ENCODE results near the gene RPP14.

The RPP14 gene

DNA sequence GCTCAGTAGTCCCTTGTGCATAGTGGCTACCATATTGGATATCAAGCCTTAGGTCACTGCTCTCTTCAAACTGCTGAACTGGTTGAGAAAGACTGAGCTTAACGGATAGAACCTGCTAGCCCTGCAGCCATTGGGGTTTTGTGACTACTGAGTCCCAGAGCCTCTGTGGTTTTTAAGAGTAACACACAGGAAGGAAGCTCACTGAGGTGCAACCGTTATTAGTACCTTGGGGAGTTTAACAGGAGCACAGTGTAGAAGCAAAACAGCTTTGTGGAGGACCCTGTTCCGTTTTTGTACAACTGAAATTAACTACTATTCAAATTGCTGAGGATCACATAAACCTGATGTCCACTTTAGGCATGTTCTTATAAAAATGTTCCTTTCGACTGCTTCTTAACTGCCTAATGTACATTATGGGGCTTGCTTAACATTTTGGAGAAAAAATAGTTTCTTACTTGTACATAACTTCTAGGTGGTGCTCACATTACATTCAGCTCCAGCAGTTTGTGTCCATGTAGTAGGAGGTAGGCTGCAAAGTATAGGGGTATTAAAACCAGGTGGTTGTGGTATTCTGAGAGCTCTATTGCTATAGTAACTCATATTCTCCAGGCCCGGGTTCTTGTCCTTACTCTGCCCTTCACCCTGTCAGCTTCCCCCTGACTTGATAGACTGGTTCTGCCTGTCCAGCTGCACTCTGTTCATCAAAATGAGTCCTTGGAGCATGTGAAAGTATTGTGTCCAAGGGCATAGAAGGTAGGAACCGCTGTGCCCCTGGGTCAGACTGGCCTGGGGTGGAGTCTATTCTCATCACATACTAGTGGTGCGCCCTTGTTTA lies 44.0 kb downstream of the RPP14 start:
- Histone ChIP-seq H3K27me3 (ENCODE audit: control insufficient read depth, insufficient read depth, low read length) (no peaks in the 10 kb centered on the region), H3K4me1 (ENCODE audit: control insufficient read depth, insufficient read depth, low read length) (peaks cover 13% of the 10 kb centered on the region), H3K9me3 (replicated peaks; ENCODE audit: low read length) (no peaks in the 10 kb centered on the region), H3K4me3 (ENCODE audit: low read length) (no peak overlapping the region), H3K4me2 (ENCODE audit: low read length) (peak overlapping the region; percentile 31), H3K9ac (ENCODE audit: low read depth, low read length) (no peak overlapping the region), H3K36me3 (ENCODE audit: insufficient read depth, low read length) (peaks cover 4% of the 10 kb centered on the region)

DNA sequence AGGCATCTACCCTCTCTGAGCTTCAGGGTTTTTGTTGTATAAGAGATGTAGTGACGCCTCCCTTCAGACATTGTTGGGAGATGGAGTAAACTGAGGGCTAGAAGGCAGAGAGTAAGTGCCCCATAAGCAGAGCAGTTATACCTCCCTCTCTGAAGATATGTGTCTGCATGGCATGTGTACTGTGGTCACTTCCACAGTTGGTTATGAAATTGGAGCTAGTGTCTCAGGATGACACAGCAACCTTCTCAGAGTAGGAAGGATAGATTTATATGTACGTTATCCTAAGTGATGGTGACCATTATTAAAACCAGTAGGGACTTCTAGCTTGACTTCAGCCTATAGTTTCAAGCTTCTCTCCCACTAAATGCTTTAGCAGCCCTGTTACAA lies 44.6 kb downstream of the RPP14 start:
- Histone ChIP-seq H3K9ac (ENCODE audit: low read depth, low read length) (no peak overlapping the region), H3K27me3 (ENCODE audit: control insufficient read depth, insufficient read depth, low read length) (no peaks in the 10 kb centered on the region), H3K4me3 (ENCODE audit: low read length) (no peak overlapping the region), H3K9me3 (replicated peaks; ENCODE audit: low read length) (no peaks in the 10 kb centered on the region), H3K4me2 (ENCODE audit: low read length) (peak overlapping the region; percentile 31), H3K36me3 (ENCODE audit: insufficient read depth, low read length) (peaks cover 4% of the 10 kb centered on the region), H3K4me1 (ENCODE audit: control insufficient read depth, insufficient read depth, low read length) (peaks cover 13% of the 10 kb centered on the region)

DNA sequence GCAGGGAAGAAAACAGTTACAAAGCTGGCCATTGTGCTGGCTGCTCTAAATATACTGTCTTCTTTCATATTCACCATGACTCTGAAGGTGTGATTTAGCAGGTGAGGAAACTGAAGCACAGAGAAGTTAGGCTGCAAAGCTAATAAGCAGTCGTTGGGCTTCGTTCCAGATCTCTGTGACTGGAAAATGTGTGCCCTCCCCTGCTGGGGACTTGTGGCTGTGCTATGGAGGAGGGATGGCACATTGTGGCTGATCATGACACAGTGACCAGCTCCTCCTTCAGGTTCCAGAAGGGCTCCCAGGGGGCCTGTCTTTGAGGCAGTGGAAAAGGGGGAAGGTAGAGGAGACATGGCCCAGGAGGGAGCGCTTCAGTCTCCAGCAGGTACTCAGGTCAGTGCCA lies 45.9 kb downstream of the RPP14 start:
- peaks cover 16% of the 10 kb centered on the region for H3K4me1 ChIP-seq (ENCODE audit: control insufficient read depth, insufficient read depth, low read length)
- no peak overlapping the region for H3K9ac ChIP-seq (ENCODE audit: low read depth, low read length)

DNA sequence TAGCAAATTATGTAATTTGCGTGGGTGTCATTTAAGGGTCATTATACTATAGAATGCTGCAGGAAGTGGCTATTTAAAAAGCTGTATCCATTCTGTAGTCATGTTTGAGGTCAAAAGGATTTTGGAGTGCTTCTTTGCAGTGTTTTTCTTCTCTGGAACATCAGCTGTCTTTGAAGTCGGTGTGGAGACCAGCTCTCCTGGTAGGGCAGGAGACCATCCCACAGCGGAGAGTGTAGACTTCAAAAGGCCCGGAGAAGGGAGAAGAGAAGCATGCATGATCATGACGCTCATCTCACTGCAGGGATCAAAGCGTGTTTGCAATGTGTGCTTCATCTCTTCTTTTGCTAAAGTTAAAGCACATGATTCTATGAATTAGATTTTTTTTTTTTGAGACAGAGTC lies 46.6 kb downstream of the RPP14 start:
- Histone ChIP-seq H3K4me2 (ENCODE audit: low read length) (no peak overlapping the region), H3K9me3 (replicated peaks; ENCODE audit: low read length) (no peaks in the 10 kb centered on the region), H3K27me3 (ENCODE audit: control insufficient read depth, insufficient read depth, low read length) (no peaks in the 10 kb centered on the region), H3K9ac (ENCODE audit: low read depth, low read length) (no peak overlapping the region), H3K36me3 (ENCODE audit: insufficient read depth, low read length) (peaks cover 4% of the 10 kb centered on the region), H3K4me3 (ENCODE audit: low read length) (no peak overlapping the region), H3K4me1 (ENCODE audit: control insufficient read depth, insufficient read depth, low read length) (peaks cover 16% of the 10 kb centered on the region)

More for the DNA sequence above, 45.9 kb downstream of the RPP14 start:
- no peak overlapping the region for H3K4me3 ChIP-seq (ENCODE audit: low read length)
- no peak overlapping the region for H3K4me2 ChIP-seq (ENCODE audit: low read length)
- no peaks in the 10 kb centered on the region for H3K27me3 ChIP-seq (ENCODE audit: control insufficient read depth, insufficient read depth, low read length)
- H3K9me3 ChIP-seq (replicated peaks; ENCODE audit: low read length), result no peaks in the 10 kb centered on the region
- peaks cover 4% of the 10 kb centered on the region for H3K36me3 ChIP-seq (ENCODE audit: insufficient read depth, low read length)

DNA sequence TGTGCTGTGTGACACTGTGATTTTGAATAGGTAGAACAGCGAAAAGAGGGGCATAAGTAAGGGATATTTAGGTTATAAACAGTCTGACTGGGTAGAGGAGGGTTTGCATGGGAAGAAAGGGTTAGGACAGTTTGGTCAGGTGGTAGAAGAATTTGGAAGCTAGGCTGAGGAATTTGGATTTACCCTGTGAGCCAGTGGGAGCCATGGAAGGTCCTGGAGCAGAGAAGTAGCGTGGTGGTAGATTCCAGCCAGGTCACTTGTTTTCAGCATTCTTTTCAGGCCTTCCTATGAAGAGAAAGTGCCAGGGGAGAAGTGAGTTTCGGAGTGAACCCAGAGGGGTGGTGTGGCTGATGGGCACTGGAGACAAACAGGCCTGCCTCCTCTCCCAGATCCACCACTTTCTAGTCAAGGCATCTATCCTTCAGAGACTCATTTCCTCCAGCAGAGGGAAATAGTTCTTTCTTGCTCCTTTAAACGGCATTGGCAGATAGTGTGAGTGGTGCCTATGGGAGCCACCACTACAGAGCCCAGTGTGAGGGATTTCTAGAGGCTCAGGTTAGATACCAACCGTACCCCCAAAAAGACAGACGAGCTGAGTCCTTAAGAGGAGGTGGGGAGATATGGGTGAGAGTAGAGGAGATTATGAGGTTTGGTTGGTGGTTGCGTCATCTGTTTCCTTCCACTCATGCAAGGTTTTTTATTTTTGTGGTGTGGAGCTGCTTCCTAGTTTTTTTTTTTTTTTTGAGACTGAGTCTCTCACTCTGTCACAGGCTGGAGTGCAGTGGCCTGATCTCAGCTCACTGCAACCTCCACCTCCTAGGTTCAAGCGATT lies 47.9 kb downstream of the RPP14 start:
- peaks cover 16% of the 10 kb centered on the region for H3K4me1 ChIP-seq (ENCODE audit: control insufficient read depth, insufficient read depth, low read length)
- H3K9ac ChIP-seq (ENCODE audit: low read depth, low read length), result no peak overlapping the region
- H3K4me2 ChIP-seq (ENCODE audit: low read length), result no peak overlapping the region
- no peaks in the 10 kb centered on the region for H3K36me3 ChIP-seq (ENCODE audit: insufficient read depth, low read length)
- no peaks in the 10 kb centered on the region for H3K9me3 ChIP-seq (replicated peaks; ENCODE audit: low read length)
- no peaks in the 10 kb centered on the region for H3K27me3 ChIP-seq (ENCODE audit: control insufficient read depth, insufficient read depth, low read length)
- H3K4me3 ChIP-seq (ENCODE audit: low read length), result no peak overlapping the region

DNA sequence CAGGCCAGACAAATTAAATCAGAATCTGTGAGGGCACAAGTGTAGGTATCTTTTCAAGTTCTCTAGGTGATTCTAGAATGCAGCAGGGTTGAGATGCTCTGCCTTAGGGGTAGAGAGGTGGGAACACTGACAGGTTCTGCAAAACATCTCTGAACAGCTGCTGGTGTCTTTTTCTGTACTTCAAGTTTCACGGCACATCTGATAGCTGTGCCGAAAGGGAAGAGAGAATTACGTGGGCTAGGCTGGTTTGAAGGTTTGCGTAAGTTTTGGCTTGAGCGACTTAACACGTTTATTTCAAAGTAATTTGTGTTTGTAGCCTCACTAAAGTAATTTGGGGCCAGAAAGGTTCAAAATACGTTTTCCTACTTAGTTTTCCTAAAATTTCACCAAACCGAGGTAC lies 49.1 kb downstream of the RPP14 start:
- H3K4me1 ChIP-seq (ENCODE audit: control insufficient read depth, insufficient read depth, low read length), result peaks cover 15% of the 10 kb centered on the region
- no peaks in the 10 kb centered on the region for H3K9me3 ChIP-seq (replicated peaks; ENCODE audit: low read length)
- H3K36me3 ChIP-seq (ENCODE audit: insufficient read depth, low read length), result no peaks in the 10 kb centered on the region
- no peak overlapping the region for H3K9ac ChIP-seq (ENCODE audit: low read depth, low read length)
- H3K4me3 ChIP-seq (ENCODE audit: low read length), result no peak overlapping the region
- H3K4me2 ChIP-seq (ENCODE audit: low read length), result no peak overlapping the region
- H3K27me3 ChIP-seq (ENCODE audit: control insufficient read depth, insufficient read depth, low read length), result no peaks in the 10 kb centered on the region

DNA sequence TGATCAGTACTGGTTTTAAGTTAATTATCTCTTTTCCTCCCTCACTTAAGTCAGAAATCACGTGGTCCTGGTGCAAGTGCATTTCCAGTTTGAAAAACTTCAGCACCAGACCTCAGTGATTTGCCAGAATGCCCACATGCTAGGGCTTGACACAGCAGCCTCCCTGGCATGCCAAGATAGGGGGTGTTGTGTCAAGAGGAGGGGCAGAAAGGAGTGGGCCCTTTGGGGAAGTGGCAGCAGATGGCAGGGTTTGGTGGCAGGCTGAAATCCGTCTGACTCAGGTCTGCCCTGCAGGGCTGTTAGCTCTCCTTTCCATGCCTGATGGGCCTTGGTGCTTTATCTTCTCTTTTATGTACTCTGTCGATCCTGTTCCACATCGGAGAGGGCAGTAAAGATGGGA lies 50.0 kb downstream of the RPP14 start:
- Histone ChIP-seq H3K4me1 (ENCODE audit: control insufficient read depth, insufficient read depth, low read length) (peaks cover 6% of the 10 kb centered on the region), H3K9ac (ENCODE audit: low read depth, low read length) (no peak overlapping the region)

DNA sequence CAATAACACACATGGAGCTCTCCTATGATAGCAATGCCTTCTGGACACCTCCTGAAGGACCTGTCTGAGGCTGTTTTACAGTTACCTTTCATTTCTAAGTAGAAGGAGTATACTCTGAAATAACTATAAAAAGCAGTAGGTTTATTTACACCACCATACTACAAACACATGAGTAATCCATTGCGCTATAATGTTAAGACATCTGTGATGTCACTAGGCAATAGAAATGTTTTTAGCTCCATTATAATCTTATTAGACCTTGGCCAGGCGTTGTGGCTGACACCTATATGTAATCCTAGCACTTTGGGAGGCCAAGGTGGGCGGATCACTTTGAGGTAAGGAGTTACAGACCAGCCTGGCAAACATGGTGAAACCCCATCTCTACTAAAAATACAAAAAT lies 51.4 kb downstream of the RPP14 start:
- Histone ChIP-seq H3K4me1 (ENCODE audit: control insufficient read depth, insufficient read depth, low read length) (peaks cover 6% of the 10 kb centered on the region), H3K9ac (ENCODE audit: low read depth, low read length) (no peak overlapping the region), H3K9me3 (replicated peaks; ENCODE audit: low read length) (no peaks in the 10 kb centered on the region)

More for the DNA sequence above, 50.0 kb downstream of the RPP14 start:
- H3K9me3 ChIP-seq (replicated peaks; ENCODE audit: low read length), result no peaks in the 10 kb centered on the region
- no peak overlapping the region for H3K4me2 ChIP-seq (ENCODE audit: low read length)
- no peak overlapping the region for H3K4me3 ChIP-seq (ENCODE audit: low read length)
- no peaks in the 10 kb centered on the region for H3K36me3 ChIP-seq (ENCODE audit: insufficient read depth, low read length)
- no peaks in the 10 kb centered on the region for H3K27me3 ChIP-seq (ENCODE audit: control insufficient read depth, insufficient read depth, low read length)

DNA sequence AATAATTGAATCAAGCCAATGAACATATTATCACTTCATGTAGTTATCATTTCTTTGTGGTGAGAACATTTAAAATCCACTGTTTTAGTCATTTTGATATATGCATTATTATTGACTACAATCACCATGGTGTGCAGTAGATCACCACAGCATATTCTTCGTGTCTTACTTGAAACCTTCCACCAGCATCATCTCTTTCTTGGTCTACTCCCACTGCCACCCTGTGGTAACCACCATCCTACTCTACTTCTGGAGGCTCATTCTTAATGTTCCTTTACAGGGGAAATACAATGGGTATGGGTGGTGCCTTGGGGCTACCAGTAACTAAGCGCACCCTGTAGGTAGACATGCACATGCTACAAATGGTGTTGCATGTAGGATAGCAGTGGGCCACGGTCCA lies 52.0 kb downstream of the RPP14 start:
- H3K4me2 ChIP-seq (ENCODE audit: low read length), result no peak overlapping the region
- H3K9me3 ChIP-seq (replicated peaks; ENCODE audit: low read length), result no peaks in the 10 kb centered on the region
- no peak overlapping the region for H3K9ac ChIP-seq (ENCODE audit: low read depth, low read length)
- H3K27me3 ChIP-seq (ENCODE audit: control insufficient read depth, insufficient read depth, low read length), result no peaks in the 10 kb centered on the region
- peaks cover 6% of the 10 kb centered on the region for H3K4me1 ChIP-seq (ENCODE audit: control insufficient read depth, insufficient read depth, low read length)
- no peaks in the 10 kb centered on the region for H3K36me3 ChIP-seq (ENCODE audit: insufficient read depth, low read length)
- no peak overlapping the region for H3K4me3 ChIP-seq (ENCODE audit: low read length)

More for the DNA sequence above, 51.4 kb downstream of the RPP14 start:
- no peak overlapping the region for H3K4me2 ChIP-seq (ENCODE audit: low read length)
- no peaks in the 10 kb centered on the region for H3K27me3 ChIP-seq (ENCODE audit: control insufficient read depth, insufficient read depth, low read length)
- no peaks in the 10 kb centered on the region for H3K36me3 ChIP-seq (ENCODE audit: insufficient read depth, low read length)
- H3K4me3 ChIP-seq (ENCODE audit: low read length), result no peak overlapping the region

DNA sequence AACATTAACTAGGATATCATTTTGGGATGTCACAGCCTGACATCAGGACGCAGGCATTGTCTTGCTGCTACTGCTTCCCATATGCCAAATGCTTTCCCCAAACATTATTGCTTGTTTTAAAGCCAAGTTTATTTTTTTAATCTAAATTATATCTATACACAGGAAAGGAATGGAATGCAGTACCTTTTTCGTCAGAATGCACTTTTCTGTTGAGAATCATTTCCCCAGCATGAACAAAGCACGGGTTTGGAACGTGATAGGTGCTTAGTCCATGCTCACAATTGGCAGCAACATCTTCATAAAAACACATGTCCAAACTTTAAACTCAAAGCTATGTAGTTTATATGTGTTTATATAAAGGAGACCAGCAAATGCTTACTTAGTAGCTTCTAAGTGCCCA lies 52.8 kb downstream of the RPP14 start:
- H3K4me1 ChIP-seq (ENCODE audit: control insufficient read depth, insufficient read depth, low read length), result peaks cover 6% of the 10 kb centered on the region
- no peaks in the 10 kb centered on the region for H3K9me3 ChIP-seq (replicated peaks; ENCODE audit: low read length)
- H3K9ac ChIP-seq (ENCODE audit: low read depth, low read length), result no peak overlapping the region
- no peaks in the 10 kb centered on the region for H3K27me3 ChIP-seq (ENCODE audit: control insufficient read depth, insufficient read depth, low read length)
- no peaks in the 10 kb centered on the region for H3K36me3 ChIP-seq (ENCODE audit: insufficient read depth, low read length)
- no peak overlapping the region for H3K4me2 ChIP-seq (ENCODE audit: low read length)
- no peak overlapping the region for H3K4me3 ChIP-seq (ENCODE audit: low read length)

DNA sequence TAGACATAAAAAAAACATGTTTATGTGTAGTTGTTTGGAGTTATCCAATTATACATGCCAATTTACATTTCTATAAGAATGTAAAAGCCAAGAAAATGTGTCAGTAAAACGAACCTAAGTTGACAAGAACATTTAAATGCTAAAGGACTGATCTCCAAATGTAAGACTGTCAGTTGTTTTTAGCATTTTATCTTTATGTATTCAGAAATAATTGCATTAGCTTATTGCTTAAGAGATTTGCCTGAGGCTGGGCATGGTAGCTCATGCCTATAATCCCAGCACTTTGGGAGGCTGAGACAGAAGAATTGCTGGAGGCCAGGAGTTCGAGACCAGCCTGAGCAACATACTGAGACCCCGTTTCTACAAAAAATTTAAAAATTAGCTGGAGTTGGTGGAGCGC lies 53.6 kb downstream of the RPP14 start:
- H3K36me3 ChIP-seq (ENCODE audit: insufficient read depth, low read length), result no peaks in the 10 kb centered on the region
- peaks cover 3% of the 10 kb centered on the region for H3K4me1 ChIP-seq (ENCODE audit: control insufficient read depth, insufficient read depth, low read length)
- no peaks in the 10 kb centered on the region for H3K9me3 ChIP-seq (replicated peaks; ENCODE audit: low read length)
- no peak overlapping the region for H3K9ac ChIP-seq (ENCODE audit: low read depth, low read length)
- no peak overlapping the region for H3K4me2 ChIP-seq (ENCODE audit: low read length)
- H3K27me3 ChIP-seq (ENCODE audit: control insufficient read depth, insufficient read depth, low read length), result no peaks in the 10 kb centered on the region
- H3K4me3 ChIP-seq (ENCODE audit: low read length), result no peak overlapping the region

All from skeletal muscle satellite cell (primary cell).